GM10266 (cell line): Measurements from ENCODE around the gene MYCN.

Experiments used
- DNase-seq: peaks from one replicate; pipeline ENCODE4 v3.0.0; 2012; ENCODE audit errors: extremely low spot score
- CTCF ChIP-seq: IDR thresholded peaks from 2 replicates; pipeline ENCODE4 v1.5.1; 2012; ENCODE audit warnings: mild to moderate bottlenecking, low read depth; ENCODE audit not compliant: control insufficient read depth, insufficient read depth; ENCODE audit errors: missing control alignments

The MYCN gene

DNA sequence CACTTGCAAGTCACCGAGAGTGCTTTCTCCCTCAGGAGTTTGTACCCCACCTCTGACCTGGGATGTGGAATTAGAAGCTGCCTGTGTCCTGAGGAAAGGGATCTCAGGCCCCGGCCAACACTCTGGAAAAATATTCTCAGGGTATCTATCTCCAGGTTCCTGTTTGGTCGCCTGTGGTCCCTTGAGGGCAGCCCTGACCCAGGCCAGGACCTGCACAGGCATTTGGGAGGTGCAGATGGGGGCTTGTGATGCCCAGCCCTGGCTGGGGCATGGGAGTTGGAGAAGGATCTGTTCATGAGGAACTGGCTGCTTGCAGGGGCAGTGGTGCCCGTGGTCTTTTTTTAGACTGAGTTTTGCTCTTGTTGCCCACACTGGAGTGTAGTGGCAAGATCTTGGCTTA is 46.3 kb downstream of the MYCN start:
- DNase-seq: no peak

GRCh38 chr2:15988733-15989132 is 48.4 kb downstream of the MYCN start:
- DNase-seq: no peak
- no peak for TF ChIP-seq CTCF

More for the DNA sequence above, 46.3 kb downstream of the MYCN start:
- TF ChIP-seq CTCF: no peak

DNA sequence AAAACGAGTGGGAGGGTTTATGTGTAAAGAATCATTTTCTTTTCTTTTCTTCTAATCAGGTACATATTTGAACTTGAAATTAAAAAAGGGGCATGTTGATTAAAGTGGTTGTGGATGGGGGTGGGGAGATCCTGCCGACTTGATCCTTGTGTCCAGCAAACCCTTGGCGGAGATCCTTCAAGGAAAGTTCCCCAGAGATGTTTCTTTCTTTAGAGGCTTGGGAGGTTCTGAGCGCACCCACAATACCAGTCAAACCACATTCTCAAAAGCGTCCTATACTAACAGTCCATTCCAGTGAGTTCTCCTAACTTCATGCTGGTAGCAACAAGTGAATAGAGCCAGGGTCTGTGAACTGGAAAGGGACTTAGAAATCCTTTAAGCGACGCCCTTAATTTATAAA is 49.2 kb downstream of the MYCN start:
- TF ChIP-seq CTCF: no peak

GRCh38 chr2:15990151-15991101 is 50.1 kb downstream of the MYCN start:
- no peak for TF ChIP-seq CTCF
- no peak for DNase-seq

More for the DNA sequence above, 49.2 kb downstream of the MYCN start:
- no peak for DNase-seq

DNA sequence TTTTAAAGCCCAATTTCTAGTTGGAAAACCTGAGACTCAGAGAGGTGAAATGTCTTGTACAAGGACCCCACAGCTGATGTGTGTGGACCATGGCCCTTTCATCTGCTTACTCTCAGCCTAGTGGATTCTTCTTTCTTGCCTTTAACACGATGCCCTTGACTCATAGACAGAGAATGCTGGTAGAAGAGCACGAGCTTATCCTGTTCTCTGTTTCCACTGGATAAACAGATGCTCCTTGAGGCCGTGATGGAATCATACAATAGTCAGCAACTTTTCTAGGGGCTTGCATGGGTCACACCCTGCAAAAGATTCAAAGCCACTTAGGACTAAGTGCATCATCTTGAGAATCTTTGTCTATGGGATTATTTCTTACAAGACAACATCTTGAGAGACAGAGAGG is 50.9 kb downstream of the MYCN start:
- DNase-seq: no peak
- no peak for TF ChIP-seq CTCF

GRCh38 chr2:15992457-15993231 is 52.3 kb downstream of the MYCN start:
- no peak for TF ChIP-seq CTCF

GRCh38 chr2:15993232-15993610 is 52.9 kb downstream of the MYCN start:
- DNase-seq: no peak
- no peak for TF ChIP-seq CTCF

More at GRCh38 chr2:15992457-15993231, 52.3 kb downstream of the MYCN start:
- no peak for DNase-seq
